Measurements from ENCODE around the gene TMPRSS11A. TPM values are rescaled to one million over a fixed set of nuclear protein-coding genes. Genes with fewer than 3 reads are reported as not detected.

Gene TMPRSS11A
- total RNA-seq, 1 experiment from 2014 or later: not detected

- TF ChIP-seq STAT6 (CRISPR knock-in tag; conservative IDR thresholded peaks at IDR 0.05; ENCODE audit: low read depth): no peak
- no peak for TF ChIP-seq ZMAT4 (CRISPR knock-in tag; IDR thresholded peaks at IDR 0.05)
- no peak for TF ChIP-seq SOX15 (CRISPR knock-in tag; IDR thresholded peaks at IDR 0.05)
- no peak for TF ChIP-seq TCF7 (CRISPR knock-in tag; IDR thresholded peaks at IDR 0.05; ENCODE audit: low read depth)
- TF ChIP-seq ATF3 (CRISPR knock-in tag; conservative IDR thresholded peaks at IDR 0.05): no peak
- no peak for TF ChIP-seq ELF4 (CRISPR knock-in tag; IDR thresholded peaks at IDR 0.05; ENCODE audit: low read depth)
- TF ChIP-seq TP53 (CRISPR knock-in tag; IDR thresholded peaks at IDR 0.05): no peak
- TF ChIP-seq RELA (CRISPR knock-in tag; IDR thresholded peaks at IDR 0.05; ENCODE audit: borderline replicate concordance): no peak
- TF ChIP-seq CBFB (CRISPR knock-in tag; IDR thresholded peaks at IDR 0.05; ENCODE audit: low read depth): no peak
- no peak for TF ChIP-seq PRRX2 (CRISPR knock-in tag; IDR thresholded peaks at IDR 0.05)
- no peak for TF ChIP-seq HMGA2 (CRISPR knock-in tag; IDR thresholded peaks at IDR 0.05)
- TF ChIP-seq SMAD4 (CRISPR knock-in tag; IDR thresholded peaks at IDR 0.05): no peak
Observed at GRCh38 chr4:67933755-67934154, 29.5 kb downstream of the TMPRSS11A start (continued).

- Mint-ChIP-seq H3K4me1 (peaks cover 17% of the 10 kb centered on the region), H3K36me3 (no peaks in the 10 kb centered on the region), H3K4me3 (no peak overlapping the region), H3K27me3 (ENCODE audit: low read depth) (no peaks in the 10 kb centered on the region), H3K27ac (no peak overlapping the region), H3K9me3 (peaks cover 2% of the 10 kb centered on the region; the same call in 1 of the 2 replicates)
- no peak for TF ChIP-seq ZNF281 (CRISPR knock-in tag; IDR thresholded peaks at IDR 0.05)
- ChIA-PET CTCF (interaction anchor here (0.9 to 1.7 kb wide), 2 partner anchors 40 to 243 kb away, joined by 3 read pairs; no protein-coding TSS in a partner anchor), POLR2A (no interaction called here)
- DNase-seq (ENCODE audit: low spot score) (no peak), ATAC-seq (no peak)
Observed at GRCh38 chr4:67933038-67933437, 30.3 kb downstream of the TMPRSS11A start.

- no peak for DNase-seq (ENCODE audit: low spot score)
- H3K27me3 Mint-ChIP-seq (ENCODE audit: low read depth): no peaks in the 10 kb centered on the region
- CTCF ChIA-PET: no interaction called here
- POLR2A ChIA-PET: no interaction called here
- no peaks in the 10 kb centered on the region for H3K36me3 Mint-ChIP-seq
- no peaks in the 10 kb centered on the region for H3K9me3 Mint-ChIP-seq
- H3K27ac Mint-ChIP-seq: no peak overlapping the region
- H3K4me1 Mint-ChIP-seq: peaks cover 17% of the 10 kb centered on the region
- H3K4me3 Mint-ChIP-seq: no peak overlapping the region
- ATAC-seq: no peak
- TF ChIP-seq STAT6 (CRISPR knock-in tag; conservative IDR thresholded peaks at IDR 0.05; ENCODE audit: low read depth) (no peak), IRF1 (CRISPR knock-in tag; IDR thresholded peaks at IDR 0.05) (no peak), CTCF (IDR thresholded peaks at IDR 0.05) (no peak), ZNF219 (CRISPR knock-in tag; IDR thresholded peaks at IDR 0.05; ENCODE audit: borderline replicate concordance) (no peak), ZNF425 (CRISPR knock-in tag; conservative IDR thresholded peaks at IDR 0.05) (no peak), ZNF512 (CRISPR knock-in tag; IDR thresholded peaks at IDR 0.05; ENCODE audit: borderline replicate concordance) (no peak)
Observed at GRCh38 chr4:67931256-67931655, 32.0 kb downstream of the TMPRSS11A start.

Measured in WTC11 (cell line).